ENCODE data around the gene CTSH. TPM values are rescaled to one million over a fixed set of nuclear protein-coding genes. Genes with fewer than 3 reads are reported as not detected.
A peak's percentile ranks its signal among the peaks of the same experiment; 100 is the strongest.

Gene CTSH
- total and polyA plus RNA-seq, 2 of the 13 experiments (the other 11 are each of a cell fraction or from before 2014, with no cell fraction given): 265 to 653 TPM

- TF ChIP-seq MLXIP (CRISPR knock-in tag; IDR thresholded peaks at IDR 0.05; ENCODE audit: borderline replicate concordance) (peak; percentile 79; the same call in 1 of the 2 replicates), ZFP1 (CRISPR knock-in tag; IDR thresholded peaks at IDR 0.05) (peak; percentile 63; the same call in 1 of the 2 replicates), GLMP (CRISPR knock-in tag; IDR thresholded peaks at IDR 0.05; ENCODE audit: borderline replicate concordance) (no peak), ZNF232 (CRISPR knock-in tag; IDR thresholded peaks at IDR 0.05; ENCODE audit: borderline replicate concordance) (peak; percentile 89; the same call in 1 of the 2 replicates), ZNF510 (CRISPR knock-in tag; IDR thresholded peaks at IDR 0.05; ENCODE audit: low read depth) (no peak), SPEN (CRISPR knock-in tag; IDR thresholded peaks at IDR 0.05; ENCODE audit: low read depth) (peak; percentile 67), ZBTB10 (CRISPR knock-in tag; IDR thresholded peaks at IDR 0.05; ENCODE audit: borderline replicate concordance) (peak; percentile 100), CREM (IDR thresholded peaks at IDR 0.05) (peak; percentile 96), CREM (CRISPR knock-in tag; IDR thresholded peaks at IDR 0.05) (no peak), ZNF350 (CRISPR knock-in tag; IDR thresholded peaks at IDR 0.05; ENCODE audit: borderline replicate concordance, low read depth) (peak; percentile 90; the same call in 1 of the 2 replicates), ZSCAN30 (CRISPR knock-in tag; IDR thresholded peaks at IDR 0.05) (no peak; the same call in 1 of the 2 replicates), ZNF326 (CRISPR knock-in tag; IDR thresholded peaks at IDR 0.05; ENCODE audit: borderline replicate concordance) (no peak), ZNF768 (CRISPR knock-in tag; IDR thresholded peaks at IDR 0.05) (no peak), ZNF430 (CRISPR knock-in tag; IDR thresholded peaks at IDR 0.05) (peak; percentile 72), KDM2A (CRISPR knock-in tag; IDR thresholded peaks at IDR 0.05; ENCODE audit: borderline replicate concordance, low read depth) (peak; percentile 58; the same call in 1 of the 2 replicates), ZNF225 (CRISPR knock-in tag; IDR thresholded peaks at IDR 0.05) (no peak), FOXO4 (CRISPR knock-in tag; conservative IDR thresholded peaks at IDR 0.05) (no peak), GTF2F1 (IDR thresholded peaks at IDR 0.05; ENCODE audit: low read length) (no peak)
Observed at GRCh38 chr15:78993931-78994530, 49.2 kb upstream of the CTSH start (continued).
